ENCODE data around the gene ZNF777.

ZNF777 gene

DNA sequence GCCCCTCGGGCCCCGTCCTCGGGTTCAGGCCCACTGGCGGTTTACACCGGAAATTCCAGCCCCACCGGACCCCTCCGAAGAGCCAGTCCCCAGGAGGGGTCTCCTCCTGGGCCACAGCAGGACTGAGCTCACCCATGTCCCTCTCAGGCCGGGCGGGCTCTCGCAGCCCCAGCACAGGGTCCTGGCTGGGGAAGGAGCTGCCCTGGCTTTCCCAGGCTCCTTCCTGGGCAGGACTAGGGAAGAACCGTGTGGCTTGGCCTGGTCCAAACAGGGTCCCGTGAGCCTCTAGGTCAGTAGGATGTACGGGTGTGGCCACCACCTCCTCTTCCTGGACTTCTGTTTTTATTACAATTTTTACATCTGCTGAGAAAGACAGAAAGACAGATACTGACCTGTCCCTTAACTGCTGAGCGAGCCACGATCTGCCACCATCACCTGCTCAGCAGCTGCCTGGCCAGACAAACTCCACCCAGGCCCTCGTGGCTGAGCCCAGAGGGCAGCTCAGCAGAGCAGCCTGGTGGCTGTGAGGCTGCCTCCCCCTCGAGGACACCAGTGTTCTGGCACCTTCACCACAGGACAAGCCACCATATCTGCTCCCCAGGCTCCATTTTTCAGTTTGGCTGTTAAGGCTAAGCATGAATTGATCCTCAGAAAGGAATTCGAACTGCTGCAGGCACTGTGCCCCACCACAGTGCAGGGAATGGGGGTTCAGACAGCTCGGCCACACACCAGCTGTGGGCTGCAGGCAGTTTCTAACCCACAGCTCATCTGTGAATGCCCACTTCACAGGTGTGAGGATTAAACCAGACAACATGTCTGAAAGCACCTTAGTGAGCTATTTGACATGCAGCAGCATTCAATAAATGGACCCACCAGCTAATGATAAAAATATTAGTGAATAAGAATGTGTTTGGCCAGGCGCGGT lies 14.5 kb upstream of the ZNF777 start:
- 0 out of 2 replicates have a peak, but pooled peaks have one; percentile 4 for TF ChIP-seq CTCF (IDR thresholded peaks at IDR 0.05; ENCODE audit: low read depth, low read length)
- no peak overlapping the region for H3K27ac ChIP-seq
- no peak for DNase-seq
- H3K27me3 ChIP-seq (ENCODE audit: insufficient read depth, low read depth, severe bottlenecking): no peaks in the 10 kb centered on the region
- peaks cover 4% of the 10 kb centered on the region for H3K9me3 ChIP-seq (ENCODE audit: severe bottlenecking)
- peaks cover 50% of the 10 kb centered on the region for H3K36me3 ChIP-seq
- H3K4me3 ChIP-seq (ENCODE audit: low read depth, low read length): no peak overlapping the region

GRCh38 chr7:149474309-149475120 lies 13.7 kb upstream of the ZNF777 start:
- 0 out of 2 replicates have a peak, but pooled peaks have one; percentile 15 for TF ChIP-seq CTCF (IDR thresholded peaks at IDR 0.05; ENCODE audit: low read depth, low read length)
- Histone ChIP-seq H3K36me3 (peaks cover 48% of the 10 kb centered on the region), H3K4me3 (ENCODE audit: low read depth, low read length) (no peak overlapping the region), H3K27me3 (ENCODE audit: insufficient read depth, low read depth, severe bottlenecking) (no peaks in the 10 kb centered on the region), H3K9me3 (ENCODE audit: severe bottlenecking) (peaks cover 4% of the 10 kb centered on the region), H3K27ac (no peak overlapping the region)
- no peak for DNase-seq

DNA sequence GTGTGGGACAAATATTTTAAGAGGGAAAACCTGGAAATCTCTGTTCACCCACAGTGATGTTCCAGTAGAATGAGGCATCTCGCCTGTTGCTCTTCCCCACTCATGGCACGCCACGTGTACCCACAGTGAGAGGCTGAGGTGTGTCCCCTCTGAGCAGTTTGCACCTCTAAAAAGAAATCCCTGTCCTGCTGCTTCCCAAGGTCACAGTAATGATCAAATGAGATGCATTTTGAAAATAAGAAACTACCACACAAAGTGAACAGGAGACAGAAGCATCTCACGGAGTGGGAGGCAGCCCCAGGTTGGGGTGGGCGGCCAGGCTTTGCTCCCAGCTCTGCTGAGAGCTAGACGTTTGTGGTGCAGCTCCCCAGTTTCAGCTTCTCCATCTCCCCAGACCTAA lies 12.4 kb upstream of the ZNF777 start:
- no peak overlapping the region for H3K27ac ChIP-seq
- no peaks in the 10 kb centered on the region for H3K27me3 ChIP-seq (ENCODE audit: insufficient read depth, low read depth, severe bottlenecking)
- H3K9me3 ChIP-seq (ENCODE audit: severe bottlenecking): no peaks in the 10 kb centered on the region
- TF ChIP-seq CTCF (IDR thresholded peaks at IDR 0.05; ENCODE audit: low read depth, low read length): no peak
- DNase-seq: no peak
- H3K4me3 ChIP-seq (ENCODE audit: low read depth, low read length): no peak overlapping the region
- peaks cover 39% of the 10 kb centered on the region for H3K36me3 ChIP-seq

GRCh38 chr7:149471289-149471953 lies 10.6 kb upstream of the ZNF777 start:
- no peak overlapping the region for H3K27ac ChIP-seq
- no peak for DNase-seq
- peaks cover 32% of the 10 kb centered on the region for H3K36me3 ChIP-seq
- no peaks in the 10 kb centered on the region for H3K27me3 ChIP-seq (ENCODE audit: insufficient read depth, low read depth, severe bottlenecking)
- TF ChIP-seq CTCF (IDR thresholded peaks at IDR 0.05; ENCODE audit: low read depth, low read length): no peak
- H3K9me3 ChIP-seq (ENCODE audit: severe bottlenecking): no peaks in the 10 kb centered on the region
- H3K4me3 ChIP-seq (ENCODE audit: low read depth, low read length): no peak overlapping the region

GRCh38 chr7:149469806-149470205 lies 8.9 kb upstream of the ZNF777 start:
- Histone ChIP-seq H3K27me3 (ENCODE audit: insufficient read depth, low read depth, severe bottlenecking) (no peaks in the 10 kb centered on the region), H3K27ac (no peak overlapping the region), H3K9me3 (ENCODE audit: severe bottlenecking) (no peaks in the 10 kb centered on the region), H3K4me3 (ENCODE audit: low read depth, low read length) (no peak overlapping the region), H3K36me3 (peaks cover 19% of the 10 kb centered on the region)
- TF ChIP-seq CTCF (IDR thresholded peaks at IDR 0.05; ENCODE audit: low read depth, low read length): no peak
- DNase-seq: no peak

All from WERI-Rb-1 (cell line).